Adrenal gland (tissue), 5 donors: ENCODE data around the gene RLN3.

ENCODE experiments used
- POLR2A ChIP-seq, 2 donors: fragments of 450-650 bp; IDR thresholded peaks; one replicate each; pipeline ENCODE4 v1.6.1; 2017; ENCODE audit warnings: antibody characterized with exemption in 2 of 2, mild to moderate bottlenecking in 2 of 2, moderate library complexity in 1 of 2
- TF ChIP-seq, protein P1 (sequence below), 6 experiments: fragments of 450-650 bp in 4 of 6; fragments of 200-600 bp in 2 of 6; sonication (generic) in 1 of 6; IDR thresholded peaks; 1 replicate in 5 of 6; 2 replicates in 1 of 6; pipeline versions ENCODE4 v1.5.1 to v1.8.0; 2016 to 2021; ENCODE audit warnings: antibody characterized with exemption in 6 of 6, mild to moderate bottlenecking in 2 of 6, moderate library complexity in 1 of 6
- donor health status: DM: no; HTN: no; CAD: no.

DNA sequence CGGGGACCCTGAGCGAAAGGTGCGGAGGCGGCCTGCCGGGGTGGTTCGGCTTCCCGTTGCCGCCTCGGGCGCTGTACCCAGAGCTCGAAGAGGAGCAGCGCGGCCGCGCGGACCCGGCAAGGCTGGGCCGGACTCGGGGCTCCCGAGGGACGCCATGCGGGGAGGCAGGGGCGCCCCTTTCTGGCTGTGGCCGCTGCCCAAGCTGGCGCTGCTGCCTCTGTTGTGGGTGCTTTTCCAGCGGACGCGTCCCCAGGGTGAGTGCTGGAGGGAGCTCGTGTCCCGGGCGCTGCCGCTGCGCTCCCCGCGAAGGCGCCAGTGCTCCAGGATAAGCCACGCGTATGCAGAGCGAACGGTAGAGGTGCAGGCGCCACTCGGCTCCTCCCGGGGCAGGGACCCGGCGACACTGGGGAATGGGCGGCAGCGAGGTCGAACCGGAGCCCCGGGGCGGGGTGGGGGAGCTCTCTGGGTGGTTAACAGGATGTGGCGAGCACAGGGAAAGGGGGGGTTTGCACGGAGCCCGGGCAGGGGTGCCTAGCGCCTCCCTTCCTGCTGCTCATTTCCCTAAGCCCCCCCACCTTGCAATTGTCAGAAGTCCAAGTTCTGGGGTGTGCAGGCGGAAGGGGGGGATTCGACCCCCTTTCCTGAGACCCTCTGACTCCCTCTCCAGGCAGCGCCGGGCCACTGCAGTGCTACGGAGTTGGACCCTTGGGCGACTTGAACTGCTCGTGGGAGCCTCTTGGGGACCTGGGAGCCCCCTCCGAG lies 4.0 kb downstream of the RLN3 start, which contains the start of gene IL27RA:
- TF ChIP-seq, protein P1, sequence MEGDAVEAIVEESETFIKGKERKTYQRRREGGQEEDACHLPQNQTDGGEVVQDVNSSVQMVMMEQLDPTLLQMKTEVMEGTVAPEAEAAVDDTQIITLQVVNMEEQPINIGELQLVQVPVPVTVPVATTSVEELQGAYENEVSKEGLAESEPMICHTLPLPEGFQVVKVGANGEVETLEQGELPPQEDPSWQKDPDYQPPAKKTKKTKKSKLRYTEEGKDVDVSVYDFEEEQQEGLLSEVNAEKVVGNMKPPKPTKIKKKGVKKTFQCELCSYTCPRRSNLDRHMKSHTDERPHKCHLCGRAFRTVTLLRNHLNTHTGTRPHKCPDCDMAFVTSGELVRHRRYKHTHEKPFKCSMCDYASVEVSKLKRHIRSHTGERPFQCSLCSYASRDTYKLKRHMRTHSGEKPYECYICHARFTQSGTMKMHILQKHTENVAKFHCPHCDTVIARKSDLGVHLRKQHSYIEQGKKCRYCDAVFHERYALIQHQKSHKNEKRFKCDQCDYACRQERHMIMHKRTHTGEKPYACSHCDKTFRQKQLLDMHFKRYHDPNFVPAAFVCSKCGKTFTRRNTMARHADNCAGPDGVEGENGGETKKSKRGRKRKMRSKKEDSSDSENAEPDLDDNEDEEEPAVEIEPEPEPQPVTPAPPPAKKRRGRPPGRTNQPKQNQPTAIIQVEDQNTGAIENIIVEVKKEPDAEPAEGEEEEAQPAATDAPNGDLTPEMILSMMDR (IDR thresholded peaks at IDR 0.05), result peak; percentile 9 to 55 (median 36)
- TF ChIP-seq POLR2A (IDR thresholded peaks at IDR 0.05), result no peak
